Activated gamma-delta T cell treated with Interleukin-2 at 50 U/mL for 16 hours (primary cell): ENCODE results near the gene FN1.

Source experiments
- DNase-seq: peaks from one replicate; pipeline ENCODE4 v3.0.0-alpha.2; 2020

FN1 gene

DNA sequence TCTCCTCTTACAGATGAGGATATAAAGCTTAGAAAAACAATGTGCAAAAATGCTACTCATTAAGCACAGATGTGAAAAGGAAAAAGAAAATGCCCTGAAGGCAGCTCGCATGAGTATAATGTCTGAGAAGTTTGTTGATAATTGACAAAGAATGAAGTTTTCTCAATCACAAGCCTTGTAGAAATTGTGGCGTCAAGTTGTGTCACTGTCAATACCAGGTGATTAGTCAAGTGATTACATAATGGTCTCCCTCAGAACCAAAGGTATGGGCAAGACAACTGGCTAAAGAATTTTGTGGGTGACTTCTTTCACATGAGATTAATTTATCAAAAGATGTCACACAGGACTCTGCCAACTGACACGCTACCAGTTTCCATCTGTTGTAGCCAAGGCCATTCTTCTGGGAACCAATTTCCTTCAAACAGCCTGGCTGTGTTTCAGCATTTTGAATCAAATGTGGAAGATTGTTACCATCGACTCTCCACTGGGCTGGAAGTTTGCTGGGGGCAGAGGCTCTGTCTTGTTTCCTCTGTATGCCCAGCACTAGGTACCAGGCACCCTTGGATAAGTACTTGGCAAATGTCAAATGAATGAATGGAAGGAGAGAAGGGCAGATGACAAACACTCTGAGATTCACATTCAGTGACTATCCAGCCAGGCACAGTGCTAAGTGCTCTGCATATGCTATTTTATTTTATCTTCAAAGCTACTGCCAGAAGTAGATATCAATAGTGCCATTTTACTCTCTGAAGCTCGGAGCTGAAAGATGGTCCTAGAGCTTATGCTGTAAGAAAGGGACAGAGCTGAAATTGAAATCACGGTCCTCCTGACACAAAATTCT, 5.9 kb upstream of the FN1 start:
- no peak for DNase-seq

DNA sequence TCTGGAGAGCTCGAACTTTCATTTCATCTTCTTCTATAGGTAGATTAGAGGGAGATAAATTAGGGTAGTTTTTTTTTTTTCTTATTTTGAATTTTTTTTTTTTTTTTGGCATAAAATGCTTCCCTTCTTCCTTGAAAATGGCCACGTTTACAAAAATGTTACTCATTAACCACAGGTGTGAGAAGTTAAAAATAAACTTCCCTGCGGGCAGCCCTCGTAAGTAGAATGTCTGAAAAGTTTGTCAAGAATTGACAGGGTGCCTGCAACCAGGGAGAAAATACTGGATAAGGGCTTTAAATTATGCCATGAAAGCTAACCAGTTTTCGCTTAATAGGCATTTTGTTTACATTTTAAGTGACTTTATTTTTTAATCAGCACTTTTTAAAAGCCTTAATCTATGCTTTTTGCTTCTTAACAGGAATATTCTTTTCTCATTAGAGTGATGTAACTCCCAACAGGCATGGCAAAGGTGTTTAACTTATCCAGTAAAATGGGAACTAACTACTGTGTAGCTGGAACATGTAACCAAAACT, 4.2 kb upstream of the FN1 start:
- DNase-seq: no peak

DNA sequence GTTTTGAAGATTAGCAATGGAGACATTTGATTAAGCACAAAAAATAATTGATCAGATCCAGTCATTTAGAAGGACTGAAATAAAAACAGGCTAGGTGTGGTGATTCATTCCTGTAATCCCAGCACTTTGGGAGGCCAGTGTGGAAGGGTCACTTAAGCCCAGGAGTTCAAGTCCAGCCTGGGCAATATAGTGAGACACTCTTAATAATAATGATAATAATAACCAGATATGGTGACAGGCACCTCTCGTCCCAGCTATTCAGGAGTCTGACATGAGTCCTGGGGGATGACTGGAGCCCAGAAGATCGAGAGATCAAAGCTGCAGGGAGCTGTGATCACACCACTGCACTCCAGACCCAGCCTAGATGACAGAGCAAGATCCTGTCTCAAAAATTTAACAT, 3.5 kb upstream of the FN1 start:
- no peak for DNase-seq

DNA sequence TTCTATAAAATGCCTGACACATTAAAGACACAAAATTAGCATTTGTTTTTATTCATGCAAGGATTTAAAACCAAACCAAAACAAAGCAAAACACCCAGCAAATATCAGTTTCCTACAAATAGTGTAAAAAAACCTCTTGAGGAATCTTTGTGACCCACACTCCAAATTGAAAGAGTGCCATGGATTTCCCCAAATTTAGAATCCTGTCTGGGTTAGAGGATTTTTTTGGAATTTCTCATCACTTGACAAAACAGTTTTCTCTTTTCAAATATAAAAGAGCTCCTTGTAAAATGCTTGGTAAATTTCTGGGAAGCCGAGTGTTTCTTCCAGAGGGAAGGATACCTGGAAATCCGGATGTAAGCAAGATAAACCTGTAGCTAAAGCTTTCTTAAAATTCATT, 1.7 kb upstream of the FN1 start:
- no peak for DNase-seq

- no peak for DNase-seq
These were observed 1.1 kb upstream of the FN1 start for GRCh38 chr2:215436705-215437565.

- DNase-seq: no peak
These were observed 493 bp downstream of the FN1 start for GRCh38 chr2:215435280-215435869.

GRCh38 chr2:215434447-215435279, 1.2 kb downstream of the FN1 start:
- DNase-seq: no peak

- DNase-seq: no peak
These were observed 2.9 kb downstream of the FN1 start for GRCh38 chr2:215432759-215433594.

GRCh38 chr2:215431778-215432758, 3.8 kb downstream of the FN1 start:
- no peak for DNase-seq

DNA sequence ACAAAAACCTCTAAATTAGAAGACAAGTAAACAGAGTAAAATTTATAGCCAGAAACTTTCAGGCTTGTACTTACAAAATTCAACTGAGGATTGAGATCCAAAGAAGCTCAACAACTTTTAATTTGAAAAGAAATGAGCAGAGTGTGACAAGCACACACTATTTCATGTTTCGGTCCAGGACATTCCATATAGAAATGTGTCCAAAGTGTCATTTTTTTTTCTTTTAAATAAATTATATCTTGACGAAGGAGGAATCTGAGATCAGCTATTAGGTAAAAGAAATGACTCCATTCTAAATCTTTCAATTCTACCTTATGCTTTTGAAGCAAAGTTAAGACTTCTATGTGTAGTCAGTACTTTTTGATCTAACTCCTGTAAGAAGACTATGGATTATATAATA, 4.6 kb downstream of the FN1 start:
- no peak for DNase-seq

- DNase-seq: no peak
These were observed 5.2 kb downstream of the FN1 start for GRCh38 chr2:215430528-215431187.

DNA sequence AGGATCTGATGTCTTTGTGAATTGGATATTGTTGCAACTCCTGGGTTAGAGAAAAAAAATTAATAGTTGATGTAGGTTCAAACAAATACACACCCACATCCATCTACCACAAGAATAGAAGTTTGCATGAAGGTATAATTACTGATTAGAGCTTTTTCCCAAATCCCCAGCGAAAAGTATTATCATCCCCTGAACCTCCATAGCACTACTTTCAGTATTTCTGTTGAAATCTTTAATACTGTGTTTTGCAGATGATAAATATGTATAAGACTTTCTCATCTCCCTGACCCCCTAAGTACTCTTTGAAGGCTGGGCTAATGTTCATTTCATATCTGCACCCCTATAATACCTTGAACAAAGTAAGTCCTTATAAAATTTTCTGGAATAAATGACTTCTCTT, 6.4 kb downstream of the FN1 start:
- DNase-seq: no peak

- no peak for DNase-seq
These were observed 7.6 kb downstream of the FN1 start for GRCh38 chr2:215428060-215428910.

DNA sequence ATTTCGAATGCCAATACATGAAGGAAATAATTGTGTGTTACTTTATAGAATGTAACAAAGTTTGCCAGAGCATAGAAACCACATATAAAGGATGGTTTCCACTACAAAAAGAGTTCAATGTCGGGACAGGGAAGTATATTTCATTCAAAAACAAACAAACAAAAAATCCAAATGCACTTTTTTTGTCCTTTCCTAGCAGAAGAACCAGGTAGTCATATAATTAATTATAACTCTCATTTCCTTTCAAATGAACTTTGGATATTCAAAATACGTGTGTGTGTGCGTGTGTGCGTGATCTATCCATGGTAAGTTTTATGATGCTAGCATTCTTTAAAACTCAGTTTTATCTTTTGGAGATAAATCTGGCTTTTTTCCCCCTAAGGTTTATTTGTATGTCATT, 8.3 kb downstream of the FN1 start:
- no peak for DNase-seq

DNA sequence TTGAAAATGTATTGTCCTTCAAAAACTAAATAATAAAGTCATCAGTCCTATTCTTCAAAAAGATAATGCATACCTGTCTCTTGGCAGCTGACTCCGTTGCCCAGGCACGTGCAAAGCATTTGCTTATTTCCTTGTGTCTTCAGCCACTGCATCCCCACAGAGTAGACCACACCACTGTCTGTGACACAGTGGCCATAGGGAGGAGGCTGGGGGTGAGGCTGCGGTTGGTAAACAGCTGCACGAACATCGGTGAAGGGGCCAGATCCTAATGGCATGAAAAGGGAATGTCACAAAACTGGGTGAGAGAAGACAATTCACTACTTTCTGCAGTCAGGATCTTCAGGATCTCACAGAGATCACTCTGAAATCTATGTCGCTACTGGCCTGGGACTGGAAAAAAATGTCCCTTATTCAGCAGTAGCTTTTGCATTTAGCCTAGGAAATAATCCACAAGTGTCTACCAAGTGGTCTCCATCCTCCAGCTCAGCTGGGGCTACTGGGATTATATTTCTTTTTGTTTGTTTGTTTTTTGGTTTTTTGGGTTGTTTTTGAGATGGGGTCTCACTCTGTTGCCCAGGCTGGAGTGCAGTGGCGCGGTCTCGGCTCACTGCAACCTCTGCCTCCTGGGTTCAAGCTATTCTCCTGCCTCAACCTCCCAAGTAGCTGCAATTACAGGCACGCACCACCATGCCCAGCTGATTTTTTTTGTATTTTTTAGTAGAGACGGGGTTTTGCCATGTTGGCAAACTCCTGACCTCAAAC, 10.7 kb downstream of the FN1 start:
- no peak for DNase-seq

DNA sequence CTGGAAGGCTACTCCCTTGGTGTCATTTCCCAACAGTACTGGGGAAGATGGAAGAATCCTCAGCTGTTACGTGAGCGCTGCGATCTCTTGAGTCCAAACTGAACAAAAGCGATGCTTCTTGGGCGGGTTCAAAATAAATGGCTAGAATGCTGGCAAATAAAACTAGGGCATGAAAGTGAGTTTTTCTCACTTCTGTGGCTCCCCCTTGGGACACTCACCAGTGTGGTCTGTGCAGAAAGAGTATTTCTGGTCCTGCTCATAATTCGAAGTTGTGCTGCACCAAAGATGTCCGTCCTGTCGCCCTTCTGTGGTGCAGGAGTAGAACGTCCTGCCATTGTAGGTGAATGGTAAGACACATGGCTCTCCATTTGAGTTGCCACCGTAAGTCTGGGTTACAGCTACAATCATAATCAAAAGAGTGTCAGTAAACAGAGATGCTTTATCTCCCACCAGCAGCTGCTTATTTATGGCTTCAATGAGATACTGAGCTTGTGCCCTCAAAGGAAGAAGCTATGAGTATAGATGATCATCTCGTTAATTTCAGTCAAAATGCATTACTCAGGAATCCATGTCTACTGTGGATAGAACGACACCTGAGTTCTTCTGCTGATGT, 11.8 kb downstream of the FN1 start:
- DNase-seq: no peak

DNA sequence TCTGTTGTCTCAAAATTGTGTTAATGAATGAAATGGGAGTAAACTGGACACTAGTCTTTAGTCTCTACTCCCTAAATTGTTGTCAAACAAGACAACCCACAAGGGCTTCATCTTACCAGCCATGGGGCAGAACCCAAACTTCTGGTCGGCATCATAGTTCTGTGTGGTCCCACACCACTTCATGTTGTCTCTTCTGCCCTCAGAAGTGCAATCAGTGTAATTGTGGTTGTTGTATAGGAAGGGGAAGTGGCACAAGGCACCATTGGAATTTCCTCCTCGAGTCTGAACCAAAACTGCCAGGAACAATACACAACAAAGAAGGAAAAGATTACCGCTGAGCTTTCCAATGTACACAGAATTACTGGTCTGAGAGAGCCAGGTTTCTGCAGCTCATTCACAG, 12.6 kb downstream of the FN1 start:
- DNase-seq: no peak

DNA sequence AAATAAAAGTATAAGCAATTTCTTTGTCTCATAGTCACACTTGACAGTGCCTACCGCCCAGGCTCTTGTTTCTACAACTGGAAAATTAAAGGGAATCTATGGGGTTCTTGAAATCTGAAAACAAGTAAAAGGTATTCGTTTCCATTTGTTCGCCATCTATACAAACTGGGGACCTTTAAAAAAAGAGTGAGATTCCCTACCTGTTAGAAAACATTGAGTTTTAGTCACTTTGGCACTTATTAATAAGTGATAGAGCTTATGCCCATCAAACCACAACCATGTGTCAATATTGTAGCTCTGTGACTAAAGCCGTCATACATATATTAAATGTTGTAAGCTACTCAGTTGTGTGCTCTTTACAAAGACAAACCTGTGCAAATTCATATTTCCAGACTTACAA, 13.2 kb downstream of the FN1 start:
- DNase-seq: no peak
